Measurements from ENCODE around the gene TRAF1. TPM values are rescaled to one million over a fixed set of nuclear protein-coding genes. Genes with fewer than 3 reads are reported as not detected.

TRAF1 gene
- total RNA-seq, 1 experiment from 2014 or later = 1.4 TPM

DNA sequence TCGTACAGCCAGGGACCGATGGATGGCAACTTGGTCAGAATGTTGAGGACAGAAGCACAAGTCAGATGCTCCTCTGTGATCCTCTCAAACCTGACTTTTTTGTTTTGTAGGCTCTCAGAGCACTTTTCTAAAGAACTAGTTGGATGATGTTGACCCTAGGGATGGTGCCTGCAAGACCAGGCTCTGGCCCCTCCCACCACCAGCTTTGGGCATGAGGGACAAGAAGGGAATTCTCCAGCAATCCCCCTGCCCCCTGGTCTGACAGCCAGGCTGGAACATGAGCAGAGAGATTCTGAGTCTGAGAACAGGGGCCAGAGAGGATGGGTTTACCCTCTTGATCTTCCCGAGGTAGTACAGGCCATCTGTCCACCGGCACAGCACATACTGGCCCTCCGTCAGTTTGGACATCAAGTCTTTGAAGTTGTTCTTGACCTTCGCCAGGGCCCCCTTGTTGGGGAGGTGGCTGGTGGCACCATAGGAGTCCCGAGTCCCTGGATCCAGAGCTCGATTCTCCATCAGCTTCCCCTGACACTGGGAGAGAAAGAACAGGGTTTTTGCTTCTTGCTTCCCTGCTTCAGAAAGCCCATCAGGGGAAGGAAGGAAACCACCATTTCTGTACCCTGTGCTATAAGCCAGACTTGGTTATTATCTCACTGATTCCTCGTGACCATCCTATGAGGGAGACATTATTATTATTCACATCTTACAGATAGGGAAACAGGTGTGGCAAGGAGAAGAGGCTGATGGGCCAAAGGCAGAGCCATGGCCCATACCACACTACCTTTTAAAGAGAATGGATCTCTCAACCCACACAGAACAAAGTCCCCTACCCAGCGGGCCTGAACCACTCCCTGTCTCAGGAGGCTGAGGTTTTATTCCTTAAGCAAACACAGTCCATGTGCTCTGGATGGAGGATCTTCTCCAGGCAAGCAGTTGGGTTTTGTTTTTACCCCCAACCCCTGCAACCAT is 52.1 kb downstream of the TRAF1 start:
- Histone ChIP-seq H4K20me1 (ENCODE audit: control insufficient read depth, insufficient read depth, insufficient read length) (no peaks in the 10 kb centered on the region), H3T11ph (ENCODE audit: low read length) (no peak overlapping the region), H3K4ac (ENCODE audit: low read depth, low read length) (no peak overlapping the region), H3K18ac (ENCODE audit: insufficient read length, low read depth, low read length) (no peak overlapping the region), H2BK20ac (ENCODE audit: low read depth, low read length, poor library complexity, severe bottlenecking) (no peak overlapping the region), H3K9me3 (ENCODE audit: control insufficient read depth, low read depth, low read length) (no peaks in the 10 kb centered on the region), H2AFZ (ENCODE audit: low read length) (no peak overlapping the region), H3K4me2 (ENCODE audit: insufficient read depth, insufficient read length, low read length) (peak overlapping the region; percentile 67), H2AK5ac (ENCODE audit: insufficient read length, low read length) (no peak overlapping the region), H3K27ac (ENCODE audit: insufficient read length, low read depth, low read length) (peak overlapping the region; percentile 77), H2BK120ac (ENCODE audit: low read depth, low read length, poor library complexity, severe bottlenecking) (no peak overlapping the region), H2BK15ac (ENCODE audit: low read depth, low read length) (no peak overlapping the region), H3K14ac (ENCODE audit: insufficient read depth, low read length) (no peak overlapping the region), H2BK12ac (ENCODE audit: insufficient read length, low read depth, low read length) (no peak overlapping the region), H3K4me1 (ENCODE audit: insufficient read depth, low read length) (peaks cover 10% of the 10 kb centered on the region), H3K23me2 (ENCODE audit: insufficient read length, low read depth, low read length, poor library complexity, severe bottlenecking) (peaks cover 5% of the 10 kb centered on the region), H3K79me2 (ENCODE audit: insufficient read depth, low read length) (no peaks in the 10 kb centered on the region), H4K91ac (ENCODE audit: insufficient read length, low read depth, low read length) (no peak overlapping the region), H3K23ac (ENCODE audit: insufficient read length, low read depth, low read length) (no peak overlapping the region), H2BK5ac (ENCODE audit: insufficient read length, low read length) (no peak overlapping the region), H3K79me1 (ENCODE audit: insufficient read depth, low read depth, low read length, poor library complexity, severe bottlenecking) (no peaks in the 10 kb centered on the region), H3K56ac (ENCODE audit: insufficient read length, low read depth, low read length) (no peak overlapping the region), H4K5ac (ENCODE audit: insufficient read length, low read depth, low read length) (no peak overlapping the region), H4K8ac (replicated peaks; ENCODE audit: insufficient read length, low read depth, low read length) (no peak overlapping the region), H3K9ac (ENCODE audit: extremely low read depth, insufficient read length, low read length) (no peak overlapping the region), H3K27me3 (ENCODE audit: insufficient read depth, low read length) (peaks cover 2% of the 10 kb centered on the region; the same call in 1 of the 2 replicates)
- no peak for DNase-seq
- Mint-ChIP-seq H3K4me1 (peaks cover 62% of the 10 kb centered on the region in 2 experiments), H3K27ac (peak overlapping the region; percentile 23 to 96 (median 94); a peak in 5 of 7 replicates), H3K27me3 (ENCODE audit: low read depth) (peaks cover 8% of the 10 kb centered on the region), H3K36me3 (ENCODE audit: insufficient read depth in 1 of 3, low read depth in 3 of 3) (peaks cover 3 to 41% (median 26%) of the 10 kb centered on the region in 3 experiments; a peak in 6 of 7 replicates), H3K4me3 (peak overlapping the region; percentile 36 to 76; a peak in 4 of 5 replicates), H3K9me3 (no peaks in the 10 kb centered on the region; a peak in 1 of 5 replicates)
- no CpG with 5 or more reads among the region's 10 CpGs for WGBS (ENCODE audit: extremely low coverage, insufficient read length, low lambda C conversion rate)
- TF ChIP-seq, protein P1, sequence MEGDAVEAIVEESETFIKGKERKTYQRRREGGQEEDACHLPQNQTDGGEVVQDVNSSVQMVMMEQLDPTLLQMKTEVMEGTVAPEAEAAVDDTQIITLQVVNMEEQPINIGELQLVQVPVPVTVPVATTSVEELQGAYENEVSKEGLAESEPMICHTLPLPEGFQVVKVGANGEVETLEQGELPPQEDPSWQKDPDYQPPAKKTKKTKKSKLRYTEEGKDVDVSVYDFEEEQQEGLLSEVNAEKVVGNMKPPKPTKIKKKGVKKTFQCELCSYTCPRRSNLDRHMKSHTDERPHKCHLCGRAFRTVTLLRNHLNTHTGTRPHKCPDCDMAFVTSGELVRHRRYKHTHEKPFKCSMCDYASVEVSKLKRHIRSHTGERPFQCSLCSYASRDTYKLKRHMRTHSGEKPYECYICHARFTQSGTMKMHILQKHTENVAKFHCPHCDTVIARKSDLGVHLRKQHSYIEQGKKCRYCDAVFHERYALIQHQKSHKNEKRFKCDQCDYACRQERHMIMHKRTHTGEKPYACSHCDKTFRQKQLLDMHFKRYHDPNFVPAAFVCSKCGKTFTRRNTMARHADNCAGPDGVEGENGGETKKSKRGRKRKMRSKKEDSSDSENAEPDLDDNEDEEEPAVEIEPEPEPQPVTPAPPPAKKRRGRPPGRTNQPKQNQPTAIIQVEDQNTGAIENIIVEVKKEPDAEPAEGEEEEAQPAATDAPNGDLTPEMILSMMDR (conservative IDR thresholded peaks at IDR 0.05) = no peak
